AG08396 (cell line): ENCODE results near the gene PI4K2B.
A peak's percentile ranks its signal among the peaks of the same experiment; 100 is the strongest.
"Not testable (repeated sequence)": the region's sequence is repeated elsewhere in the genome, so short reads cannot be mapped to it uniquely, and the experiment has no call there.

Source experiments
- DNase-seq: peaks from one replicate; pipeline ENCODE4 v3.0.0; 2012; ENCODE audit warnings: low spot score, mixed read lengths

PI4K2B gene

GRCh38 chr4:25306518-25307057 is 72.8 kb downstream of the PI4K2B start:
- no peak for DNase-seq

GRCh38 chr4:25307596-25307995 is 73.8 kb downstream of the PI4K2B start:
- DNase-seq: no peak

- no peak for DNase-seq
These were observed 74.5 kb downstream of the PI4K2B start for GRCh38 chr4:25308306-25308705.

GRCh38 chr4:25308761-25309160 is 74.9 kb downstream of the PI4K2B start:
- peak; percentile 11 for DNase-seq

- no peak for DNase-seq
These were observed 76.4 kb downstream of the PI4K2B start for GRCh38 chr4:25310066-25310802.

GRCh38 chr4:25310803-25311166 is 77.0 kb downstream of the PI4K2B start:
- no peak for DNase-seq

GRCh38 chr4:25312496-25313200 is 78.8 kb downstream of the PI4K2B start, which contains the start of gene ZCCHC4:
Gene ZCCHC4, plus strand, starts transcription at chr4:25312774. Its CDS starts 36 bp downstream, at chr4:25312810.
- peak; percentile 90 for DNase-seq

- no peak for DNase-seq
These were observed 79.5 kb downstream of the PI4K2B start for GRCh38 chr4:25313201-25313895.

GRCh38 chr4:25320336-25320735 is 86.5 kb downstream of the PI4K2B start:
- DNase-seq: peak; percentile 32

GRCh38 chr4:25320773-25321172 is 86.9 kb downstream of the PI4K2B start:
- peak; percentile 61 for DNase-seq

GRCh38 chr4:25321703-25322102 is 87.9 kb downstream of the PI4K2B start:
- no peak for DNase-seq

- not testable (repeated sequence) for DNase-seq
These were observed 94.6 kb downstream of the PI4K2B start for GRCh38 chr4:25328463-25328862.
